Measurements from ENCODE around the gene LIN28B. TPM values are rescaled to one million over a fixed set of nuclear protein-coding genes. Genes with fewer than 3 reads are reported as not detected.

Gene LIN28B
- total and polyA plus RNA-seq, 3 donors from 2014 or later = 5.7 to 7.3 (median 6.7) TPM

GRCh38 chr6:105107207-105107606 lies 150.3 kb downstream of the LIN28B start:
- no peaks in the 10 kb centered on the region for H3K9me3 ChIP-seq
- no peak overlapping the region for H3K27ac ChIP-seq
- H3K36me3 ChIP-seq (ENCODE audit: low read depth, missing control alignments) = no peaks in the 10 kb centered on the region
- 37 to 39% methylated on average over 1 of the region's 1 CpG for WGBS, 2 donors
- TF ChIP-seq, protein P1, sequence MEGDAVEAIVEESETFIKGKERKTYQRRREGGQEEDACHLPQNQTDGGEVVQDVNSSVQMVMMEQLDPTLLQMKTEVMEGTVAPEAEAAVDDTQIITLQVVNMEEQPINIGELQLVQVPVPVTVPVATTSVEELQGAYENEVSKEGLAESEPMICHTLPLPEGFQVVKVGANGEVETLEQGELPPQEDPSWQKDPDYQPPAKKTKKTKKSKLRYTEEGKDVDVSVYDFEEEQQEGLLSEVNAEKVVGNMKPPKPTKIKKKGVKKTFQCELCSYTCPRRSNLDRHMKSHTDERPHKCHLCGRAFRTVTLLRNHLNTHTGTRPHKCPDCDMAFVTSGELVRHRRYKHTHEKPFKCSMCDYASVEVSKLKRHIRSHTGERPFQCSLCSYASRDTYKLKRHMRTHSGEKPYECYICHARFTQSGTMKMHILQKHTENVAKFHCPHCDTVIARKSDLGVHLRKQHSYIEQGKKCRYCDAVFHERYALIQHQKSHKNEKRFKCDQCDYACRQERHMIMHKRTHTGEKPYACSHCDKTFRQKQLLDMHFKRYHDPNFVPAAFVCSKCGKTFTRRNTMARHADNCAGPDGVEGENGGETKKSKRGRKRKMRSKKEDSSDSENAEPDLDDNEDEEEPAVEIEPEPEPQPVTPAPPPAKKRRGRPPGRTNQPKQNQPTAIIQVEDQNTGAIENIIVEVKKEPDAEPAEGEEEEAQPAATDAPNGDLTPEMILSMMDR (IDR thresholded peaks at IDR 0.05) = no peak
- TF ChIP-seq POLR2A (IDR thresholded peaks at IDR 0.05) = no peak
- no peak for DNase-seq
- no peaks in the 10 kb centered on the region for H3K4me1 ChIP-seq
- no peak overlapping the region for H3K4me3 ChIP-seq
- intact Hi-C loops (cut with DNase I; ENCODE audit: low total_unique reads) = no loop called here
- H3K27me3 ChIP-seq = no peaks in the 10 kb centered on the region

DNA sequence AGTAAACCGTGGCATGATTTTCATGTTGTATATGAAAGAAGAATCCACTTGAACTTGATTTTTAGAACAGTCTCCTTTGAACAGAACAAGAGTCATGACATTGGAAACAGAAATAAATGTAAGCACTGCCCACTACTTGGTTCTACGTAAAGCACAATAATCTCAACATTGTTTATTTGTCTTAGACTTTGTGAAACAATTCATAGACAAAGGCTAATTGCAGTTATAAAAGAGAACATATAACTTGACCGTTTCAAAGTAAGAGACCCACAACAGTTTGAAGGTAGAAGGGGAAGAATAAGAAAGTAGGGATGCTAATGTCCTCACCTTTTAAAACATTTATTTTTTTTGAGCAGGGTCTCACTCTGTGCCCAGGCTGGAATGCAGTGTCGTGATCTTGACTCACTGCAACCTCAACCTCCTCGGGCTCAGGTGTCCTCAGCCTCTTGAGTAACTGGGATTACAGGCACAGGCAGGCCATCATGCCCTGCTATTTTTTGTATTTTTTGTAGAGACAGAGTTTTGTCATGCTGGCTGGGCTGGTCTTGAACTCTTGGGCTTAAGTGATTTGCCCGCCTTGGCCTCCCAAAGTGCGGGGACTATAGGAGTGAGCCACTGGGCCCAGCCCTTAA lies 151.8 kb downstream of the LIN28B start:
- WGBS, 2 donors = 81 to 84% methylated on average over 7 of the region's 7 CpGs
- no peak overlapping the region for H3K4me3 ChIP-seq
- no peak for TF ChIP-seq POLR2A (IDR thresholded peaks at IDR 0.05)
- TF ChIP-seq, protein P1 (IDR thresholded peaks at IDR 0.05) = no peak
- H3K27me3 ChIP-seq = no peaks in the 10 kb centered on the region
- no peaks in the 10 kb centered on the region for H3K9me3 ChIP-seq
- DNase-seq = no peak
- no peak overlapping the region for H3K27ac ChIP-seq
- intact Hi-C loops (cut with DNase I; ENCODE audit: low total_unique reads) = no loop called here
- no peaks in the 10 kb centered on the region for H3K4me1 ChIP-seq
- H3K36me3 ChIP-seq (ENCODE audit: low read depth, missing control alignments) = no peaks in the 10 kb centered on the region

DNA sequence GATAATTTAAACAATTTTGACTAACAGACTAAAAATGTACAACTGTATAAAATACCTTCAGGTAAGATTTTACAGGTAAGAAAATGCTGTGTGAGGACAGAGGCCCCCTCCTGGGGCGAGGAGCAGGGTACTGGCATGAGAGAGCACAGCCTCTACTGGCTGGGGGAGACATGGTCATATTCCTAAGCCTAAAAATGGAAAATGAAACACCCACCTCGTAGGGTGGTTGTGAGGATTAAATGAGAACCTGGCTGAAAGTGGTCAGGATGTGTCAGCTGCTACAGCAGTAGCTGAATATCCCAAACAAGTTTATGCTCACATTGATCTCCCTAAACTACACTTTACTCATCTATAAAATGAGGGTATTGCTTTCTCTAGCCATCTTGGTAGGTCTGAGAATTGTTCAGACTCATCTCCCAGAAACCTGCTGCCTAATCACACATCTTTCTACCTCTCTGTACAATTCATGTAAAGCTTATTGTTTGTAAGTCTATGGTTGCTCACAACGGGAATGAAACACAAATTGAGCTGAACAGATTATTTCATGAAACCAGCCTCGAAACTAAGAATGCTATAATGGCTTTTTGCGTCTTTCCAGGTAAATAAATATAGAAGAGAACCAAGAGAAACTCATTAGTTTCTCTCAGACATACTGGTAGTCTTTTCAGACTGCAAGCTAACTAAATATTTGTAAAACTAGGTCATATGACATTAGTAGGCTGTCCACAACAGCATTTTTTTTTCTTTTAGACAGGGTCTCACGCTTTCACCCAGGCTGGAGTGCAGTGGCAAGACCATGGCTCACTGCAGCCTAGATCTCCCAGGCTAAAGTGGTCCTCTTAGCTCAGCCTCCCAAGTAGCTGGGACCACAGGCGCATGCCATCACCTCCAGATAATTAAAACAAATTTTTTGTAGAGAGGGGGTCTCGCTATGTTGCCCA lies 153.3 kb downstream of the LIN28B start:
- H3K4me3 ChIP-seq = no peak overlapping the region
- no peaks in the 10 kb centered on the region for H3K36me3 ChIP-seq (ENCODE audit: low read depth, missing control alignments)
- no peaks in the 10 kb centered on the region for H3K27me3 ChIP-seq
- no peak overlapping the region for H3K27ac ChIP-seq
- TF ChIP-seq, protein P1 (IDR thresholded peaks at IDR 0.05) = no peak
- TF ChIP-seq POLR2A (IDR thresholded peaks at IDR 0.05) = no peak
- intact Hi-C loops (cut with DNase I; ENCODE audit: low total_unique reads) = no loop called here
- H3K4me1 ChIP-seq = no peaks in the 10 kb centered on the region
- H3K9me3 ChIP-seq = no peaks in the 10 kb centered on the region
- WGBS, 2 donors = 70 to 81% methylated on average over 7 to 8 of the region's 8 CpGs
- no peak for DNase-seq

DNA sequence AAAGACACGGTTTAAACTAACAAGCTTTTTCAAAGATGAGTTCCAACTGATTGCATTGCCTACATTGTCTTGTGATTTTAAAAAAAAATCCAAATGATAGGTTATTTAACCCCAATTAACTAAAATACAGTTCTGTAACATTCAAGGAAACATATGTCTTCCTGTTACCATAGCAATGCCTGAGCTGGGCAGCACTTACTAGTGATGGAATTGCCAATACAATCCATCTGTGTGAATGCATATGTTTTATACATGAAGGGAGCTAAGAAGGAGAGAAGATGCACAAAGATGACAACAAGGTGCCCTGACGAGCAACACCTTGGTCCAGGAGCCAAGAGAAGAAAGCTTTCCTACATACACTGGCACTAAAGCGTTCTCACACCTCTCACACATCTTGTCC lies 154.2 kb downstream of the LIN28B start:
- no peaks in the 10 kb centered on the region for H3K36me3 ChIP-seq (ENCODE audit: low read depth, missing control alignments)
- no peak overlapping the region for H3K4me3 ChIP-seq
- TF ChIP-seq, protein P1 (IDR thresholded peaks at IDR 0.05) = no peak
- no peak for TF ChIP-seq POLR2A (IDR thresholded peaks at IDR 0.05)
- no peaks in the 10 kb centered on the region for H3K4me1 ChIP-seq
- intact Hi-C loops (cut with DNase I; ENCODE audit: low total_unique reads) = no loop called here
- no peak overlapping the region for H3K27ac ChIP-seq
- no peak for DNase-seq
- WGBS, 2 donors = 87 to 90% methylated on average over 3 of the region's 3 CpGs
- no peaks in the 10 kb centered on the region for H3K9me3 ChIP-seq
- no peaks in the 10 kb centered on the region for H3K27me3 ChIP-seq
